GM20000 (cell line): ENCODE measurements around the gene CPLX3.

Source experiments
- DNase-seq: peaks from one replicate; pipeline ENCODE4 v3.0.0; 2012; ENCODE audit warnings: low spot score
- TF ChIP-seq, protein P1 (sequence below): IDR thresholded peaks from 2 replicates; pipeline ENCODE4 v1.5.1; 2012; ENCODE audit warnings: mild to moderate bottlenecking, control low read depth; ENCODE audit errors: extremely low read depth, missing control alignments

Gene CPLX3

DNA sequence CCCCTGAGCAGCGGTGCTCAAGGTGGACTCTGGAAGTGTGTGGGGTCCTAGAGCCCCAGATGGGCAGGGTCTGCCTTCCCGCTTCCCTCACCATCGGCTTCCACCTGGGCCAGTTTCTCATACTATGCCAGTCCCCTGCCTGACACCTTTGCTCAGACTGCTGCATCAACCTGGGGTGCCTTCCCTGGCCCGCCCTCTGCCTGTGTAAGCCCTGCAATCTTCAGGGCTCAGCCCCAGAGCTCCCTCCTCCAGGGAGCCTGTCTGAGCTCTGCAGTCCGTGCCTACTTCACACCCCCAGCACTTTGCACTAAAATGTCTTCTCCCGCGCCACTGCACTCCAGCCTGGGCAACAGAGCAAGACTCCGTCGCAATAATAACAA is 31.5 kb upstream of the CPLX3 start:
- DNase-seq = no peak
- TF ChIP-seq, protein P1, sequence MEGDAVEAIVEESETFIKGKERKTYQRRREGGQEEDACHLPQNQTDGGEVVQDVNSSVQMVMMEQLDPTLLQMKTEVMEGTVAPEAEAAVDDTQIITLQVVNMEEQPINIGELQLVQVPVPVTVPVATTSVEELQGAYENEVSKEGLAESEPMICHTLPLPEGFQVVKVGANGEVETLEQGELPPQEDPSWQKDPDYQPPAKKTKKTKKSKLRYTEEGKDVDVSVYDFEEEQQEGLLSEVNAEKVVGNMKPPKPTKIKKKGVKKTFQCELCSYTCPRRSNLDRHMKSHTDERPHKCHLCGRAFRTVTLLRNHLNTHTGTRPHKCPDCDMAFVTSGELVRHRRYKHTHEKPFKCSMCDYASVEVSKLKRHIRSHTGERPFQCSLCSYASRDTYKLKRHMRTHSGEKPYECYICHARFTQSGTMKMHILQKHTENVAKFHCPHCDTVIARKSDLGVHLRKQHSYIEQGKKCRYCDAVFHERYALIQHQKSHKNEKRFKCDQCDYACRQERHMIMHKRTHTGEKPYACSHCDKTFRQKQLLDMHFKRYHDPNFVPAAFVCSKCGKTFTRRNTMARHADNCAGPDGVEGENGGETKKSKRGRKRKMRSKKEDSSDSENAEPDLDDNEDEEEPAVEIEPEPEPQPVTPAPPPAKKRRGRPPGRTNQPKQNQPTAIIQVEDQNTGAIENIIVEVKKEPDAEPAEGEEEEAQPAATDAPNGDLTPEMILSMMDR = no peak

DNA sequence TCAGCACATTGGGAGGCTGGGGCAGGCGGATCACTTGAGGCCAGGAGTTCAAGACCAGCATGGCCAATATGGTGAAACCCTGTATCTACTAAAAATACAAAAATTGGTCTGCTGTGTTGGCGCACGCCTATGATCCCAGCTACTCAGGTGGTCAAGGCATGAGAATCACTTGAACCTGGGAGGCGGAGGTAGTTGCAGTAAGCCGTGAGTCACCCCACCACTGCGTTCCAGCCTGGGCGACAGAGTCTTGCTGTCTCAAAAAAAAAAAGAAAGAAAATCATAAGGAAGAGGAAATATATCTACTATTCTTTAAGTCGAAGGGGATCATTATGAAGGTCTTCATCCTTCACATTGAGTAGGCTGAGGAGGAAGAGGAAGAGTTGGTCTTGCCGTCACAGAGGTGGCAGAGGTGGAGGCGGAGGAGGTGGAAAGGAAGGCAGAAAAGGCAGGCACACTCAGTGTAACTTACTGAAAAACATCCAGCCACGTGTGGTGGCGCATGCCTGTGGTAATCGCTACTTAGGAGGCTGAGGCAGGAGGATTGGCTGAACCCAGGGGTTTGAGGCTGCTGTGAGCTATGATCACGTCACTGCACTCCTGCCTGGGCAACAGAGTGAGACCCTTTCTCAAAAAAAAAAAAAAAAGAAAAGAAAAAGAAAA is 30.3 kb upstream of the CPLX3 start:
- no peak for DNase-seq
- TF ChIP-seq, protein P1 = no peak

DNA sequence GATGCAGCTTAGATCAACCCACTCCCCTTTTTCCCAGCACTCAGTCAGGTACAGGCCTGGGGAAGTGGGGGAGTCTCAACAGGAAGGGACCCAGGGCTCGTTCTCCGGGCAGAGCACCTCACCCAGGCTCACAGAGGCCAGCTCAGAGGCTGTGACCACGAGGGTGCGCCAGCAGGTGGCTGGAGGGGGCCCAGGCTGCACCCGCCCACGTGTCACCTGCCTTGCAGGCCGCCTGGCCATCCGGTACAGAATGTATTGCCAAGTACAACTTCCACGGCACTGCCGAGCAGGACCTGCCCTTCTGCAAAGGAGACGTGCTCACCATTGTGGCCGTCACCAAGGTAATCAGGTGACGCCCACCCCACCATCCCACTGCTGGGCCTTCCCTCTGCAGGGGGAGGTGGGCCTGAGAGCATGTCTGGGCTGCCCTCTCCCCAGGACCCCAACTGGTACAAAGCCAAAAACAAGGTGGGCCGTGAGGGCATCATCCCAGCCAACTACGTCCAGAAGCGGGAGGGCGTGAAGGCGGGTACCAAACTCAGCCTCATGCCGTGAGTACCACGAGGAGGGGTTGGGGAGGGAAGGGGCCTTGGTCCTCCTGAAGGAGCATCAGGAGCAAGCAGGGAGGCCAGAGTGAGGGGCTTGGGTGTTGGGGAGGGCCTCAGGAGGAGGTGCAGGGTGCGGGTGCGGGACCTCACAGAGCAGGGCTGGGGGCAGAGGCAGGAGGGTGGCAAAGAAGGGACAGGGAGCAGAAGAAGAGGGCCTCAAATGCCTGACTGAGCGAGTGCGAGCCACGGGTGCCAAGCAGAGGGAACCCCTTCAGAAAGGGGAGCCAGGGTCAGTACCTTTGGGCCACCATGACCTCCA is 27.8 kb upstream of the CPLX3 start:
- TF ChIP-seq, protein P1 = peak; percentile 31
- peak; percentile 82 for DNase-seq

DNA sequence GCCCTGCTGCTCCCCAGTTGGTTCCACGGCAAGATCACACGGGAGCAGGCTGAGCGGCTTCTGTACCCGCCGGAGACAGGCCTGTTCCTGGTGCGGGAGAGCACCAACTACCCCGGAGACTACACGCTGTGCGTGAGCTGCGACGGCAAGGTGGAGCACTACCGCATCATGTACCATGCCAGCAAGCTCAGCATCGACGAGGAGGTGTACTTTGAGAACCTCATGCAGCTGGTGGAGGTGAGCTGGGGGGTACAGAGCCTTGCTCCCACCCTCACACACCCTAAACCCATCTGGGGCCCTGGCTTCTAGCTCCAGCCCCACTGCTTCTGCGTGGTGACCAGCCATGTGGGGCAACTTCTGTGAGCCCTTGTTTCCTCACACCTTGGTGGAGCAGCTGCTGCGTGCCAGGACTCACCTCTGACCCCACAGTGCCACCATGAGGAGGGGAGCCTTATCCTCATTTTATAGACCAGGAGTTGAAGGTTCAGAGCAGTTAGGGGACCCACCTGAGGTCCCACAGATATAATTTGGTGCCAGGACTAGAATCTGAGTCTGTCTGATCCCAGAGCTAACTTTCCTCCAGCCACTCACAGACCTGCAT is 27.1 kb upstream of the CPLX3 start:
- TF ChIP-seq, protein P1 = no peak
- no peak for DNase-seq

DNA sequence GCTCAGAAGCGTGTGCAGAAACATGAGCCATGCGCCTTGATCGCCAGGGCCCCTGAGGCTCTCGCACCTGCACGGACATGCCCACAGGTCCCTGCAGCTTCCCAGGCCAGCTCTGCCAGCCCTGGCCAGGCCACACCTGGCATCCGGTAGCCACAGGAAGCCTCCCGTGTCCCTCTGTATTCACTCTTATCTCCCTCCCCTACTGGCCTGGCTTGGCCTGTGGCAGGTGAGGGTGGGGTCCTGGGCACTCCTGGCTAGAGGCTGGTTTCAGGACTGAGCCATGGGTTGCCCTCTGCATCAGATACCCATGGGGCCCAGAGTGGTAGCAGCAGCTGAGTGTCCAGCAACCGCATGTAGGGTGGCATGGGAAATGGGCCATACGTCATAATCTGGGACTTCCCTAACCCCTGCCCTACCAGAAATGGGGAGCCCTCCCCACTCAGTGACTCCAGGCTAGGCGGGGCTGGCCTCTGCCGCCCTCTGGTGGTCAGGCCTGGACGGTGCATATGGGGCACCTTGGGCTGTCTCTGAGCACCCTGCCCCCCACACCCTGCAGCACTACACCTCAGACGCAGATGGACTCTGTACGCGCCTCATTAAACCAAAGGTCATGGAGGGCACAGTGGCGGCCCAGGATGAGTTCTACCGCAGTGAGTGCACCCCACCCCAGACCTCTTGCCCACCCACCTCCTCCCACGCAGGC is 26.4 kb upstream of the CPLX3 start:
- TF ChIP-seq, protein P1 = peak; percentile 99
- DNase-seq = peak; percentile 95

DNA sequence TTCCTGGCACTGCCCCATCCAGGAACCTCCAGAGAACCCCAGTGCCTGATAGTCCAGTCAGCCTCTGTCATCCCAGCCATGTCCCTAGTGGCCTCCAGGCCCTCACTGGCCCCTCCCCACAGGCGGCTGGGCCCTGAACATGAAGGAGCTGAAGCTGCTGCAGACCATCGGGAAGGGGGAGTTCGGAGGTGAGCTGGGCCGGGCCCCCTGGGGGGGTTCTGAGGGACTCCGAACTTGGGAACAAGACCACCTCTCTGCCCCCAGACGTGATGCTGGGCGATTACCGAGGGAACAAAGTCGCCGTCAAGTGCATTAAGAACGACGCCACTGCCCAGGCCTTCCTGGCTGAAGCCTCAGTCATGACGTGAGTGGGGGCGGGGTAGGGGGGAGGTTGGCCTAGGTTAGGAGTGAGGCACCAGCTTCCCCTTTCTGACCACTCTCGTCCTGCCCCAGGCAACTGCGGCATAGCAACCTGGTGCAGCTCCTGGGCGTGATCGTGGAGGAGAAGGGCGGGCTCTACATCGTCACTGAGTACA is 25.8 kb upstream of the CPLX3 start:
- TF ChIP-seq, protein P1 = no peak
- DNase-seq = no peak
